A549 (cell line): Measurements from ENCODE around the gene ANKHD1. TPM values are rescaled to one million over a fixed set of nuclear protein-coding genes. Genes with fewer than 3 reads are reported as not detected.

Experiments
- ATAC-seq, 2 experiments: fragments of 200-7000 bp in 1 of 2; fragments of >200 bp in 1 of 2; cut with Nextera tagmentation in 1 of 2; cut with Tn5 transposase in 1 of 2; 3 replicates each; pipeline versions ENCODE4 v1.8.0 to v1.9.1; 2018 to 2020; ENCODE audit warnings: mild to moderate bottlenecking in 1 of 2, moderate library complexity in 1 of 2
- CTCF ChIA-PET: fragments of 300-600 bp; sonication (Branson Sonifier 250); formaldehyde crosslinking; extraction: SDS; loops from one replicate; lab custom pipeline; 2021; ENCODE audit warnings: antibody characterized with exemption, inconsistent platforms; lab: Yijun Ruan, JAX
- POLR2A ChIA-PET: fragments of 350-600 bp; formaldehyde crosslinking; extraction: SDS; loops from one replicate; lab custom pipeline; 2021; ENCODE audit warnings: antibody characterized with exemption, inconsistent platforms; lab: Yijun Ruan, JAX
- DNase-seq, 2 experiments: peaks; one replicate each; pipeline versions ENCODE4 v3.0.0 to v3.0.0-alpha.2; 2011 to 2016; ENCODE audit warnings: low read depth in 1 of 2, low spot score in 1 of 2
- FAIRE-seq: peaks from 2 replicates; lab custom pipeline; 2011; peaks lifted over from hg19 to GRCh38; lab: Jason Lieb, UNC
- H3K27ac ChIP-seq, 2 experiments: fragments of >200 bp; sonication (Bioruptor Twin); formaldehyde crosslinking; 3 replicates each; pipeline ENCODE4 v1.5.1; 2016 to 2017
- H3K4me1 ChIP-seq: fragments of >200 bp; sonication (Bioruptor Twin); formaldehyde crosslinking; 3 replicates; pipeline ENCODE4 v1.6.1; 2016
- H3K4me2 ChIP-seq: fragments of >200 bp; sonication (Bioruptor Twin); formaldehyde crosslinking; 3 replicates; pipeline ENCODE4 v1.6.1; 2016
- H3K4me3 ChIP-seq: fragments of >200 bp; sonication (Bioruptor Twin); formaldehyde crosslinking; 3 replicates; pipeline ENCODE4 v1.5.1; 2016
- H3K9me3 ChIP-seq: fragments of >200 bp; sonication (Bioruptor Twin); formaldehyde crosslinking; 3 replicates; pipeline ENCODE4 v1.6.1; 2016
- BCL3 ChIP-seq: fragments of >200 bp; sonication (Bioruptor Twin); formaldehyde crosslinking; IDR thresholded peaks from 3 replicates; pipeline ENCODE4 v1.6.1; 2016
- BHLHE40 ChIP-seq: IDR thresholded peaks from 2 replicates; pipeline ENCODE4 v1.6.1; 2012; ENCODE audit warnings: low read depth, low read length, inconsistent platforms
- CBX8 ChIP-seq: fragments of 200-600 bp; sonication (generic); IDR thresholded peaks from 2 replicates; pipeline ENCODE4 v1.6.1; 2016
- FOSL2 ChIP-seq, 2 experiments: fragments of 450-650 bp in 1 of 2; fragments of >200 bp in 1 of 2; sonication (Bioruptor Twin) in 1 of 2; formaldehyde crosslinking; IDR thresholded peaks; 2 replicates each; pipeline versions ENCODE4 v1.5.0 to v1.6.1; 2016 to 2020; ENCODE audit warnings: mild to moderate bottlenecking in 1 of 2, moderate library complexity in 1 of 2
- HES2 ChIP-seq: fragments of >200 bp; sonication (Bioruptor Twin); formaldehyde crosslinking; IDR thresholded peaks from 2 replicates; pipeline ENCODE4 v1.6.1; 2016
- HOXB13 ChIP-seq: fragments of 250-450 bp; sonication (Bioruptor Pico); IDR thresholded peaks from 2 replicates; pipeline ENCODE4 v1.5.0; 2020; ENCODE audit warnings: low read depth, mild to moderate bottlenecking, moderate library complexity
- HOXB5 ChIP-seq: fragments of 250-450 bp; sonication (Bioruptor Pico); IDR thresholded peaks from 2 replicates; pipeline ENCODE4 v1.5.0; 2020; ENCODE audit warnings: mild to moderate bottlenecking, moderate library complexity
- JUNB ChIP-seq: fragments of >200 bp; sonication (Bioruptor Twin); formaldehyde crosslinking; IDR thresholded peaks from 2 replicates; pipeline ENCODE4 v1.6.1; 2016
- KDM1A ChIP-seq: fragments of 200-600 bp; sonication (generic); IDR thresholded peaks from 2 replicates; pipeline ENCODE4 v1.6.1; 2016; ENCODE audit warnings: low read depth, mild to moderate bottlenecking
- MAFK ChIP-seq: fragments of 450-650 bp; IDR thresholded peaks from 2 replicates; pipeline ENCODE4 v1.6.1; 2014; ENCODE audit not compliant: partially characterized antibody
- MAX ChIP-seq: IDR thresholded peaks from 2 replicates; pipeline ENCODE4 v1.6.1; 2012
- PBX3 ChIP-seq: IDR thresholded peaks from 2 replicates; pipeline ENCODE4 v1.6.1; 2012
- PHF8 ChIP-seq: fragments of 200-600 bp; sonication (generic); IDR thresholded peaks from 2 replicates; pipeline ENCODE4 v1.6.1; 2016; ENCODE audit warnings: low read depth, mild to moderate bottlenecking, antibody characterized with exemption, moderate library complexity, borderline replicate concordance
- POLR2A ChIP-seq: IDR thresholded peaks from 2 replicates; pipeline ENCODE4 v1.6.1; 2012; ENCODE audit warnings: mild to moderate bottlenecking, low read length
- RCOR1 ChIP-seq: fragments of 150-350 bp; IDR thresholded peaks from 2 replicates; pipeline ENCODE4 v1.6.1; 2014; ENCODE audit warnings: antibody characterized with exemption, low read length, low read depth
- USF2 ChIP-seq: fragments of 450-650 bp; IDR thresholded peaks from 2 replicates; pipeline ENCODE4 v1.6.1; 2014; ENCODE audit warnings: antibody characterized with exemption
- WGBS: methylation state at CpG from one replicate; pipeline ENCODE4 v1.1.6; 2017; ENCODE audit errors: missing lambda C conversion rate; 5-methylcytosine and 5-hydroxymethylcytosine counted together
- polyA minus RNA-seq: library from RNA; depleted of rRNA, polyadenylated mRNA; stranded (reverse); fragments of >200 nt; gene quantifications from 2 replicates; pipeline ENCODE4 v1.2.3, GENCODE V29; 2011; rRNA and poly(A)+ RNA removed
- polyA plus RNA-seq, 4 experiments: library from polyadenylated mRNA; depleted of rRNA in 3 of 4; stranded (reverse); fragments of >200 nt; fragmentation: RNase III in 1 of 4; extraction: RNeasy Plus Mini Kit Qiagen cat#74134 plus additional on column Dnase treatment in 1 of 4; gene quantifications; 2 replicates in 3 of 4; 3 replicates in 1 of 4; pipeline ENCODE4 v1.2.3, GENCODE V29; 2011 to 2017

The ANKHD1 gene
- polyA plus RNA-seq (2011; rRNA removed) (94.1 and 111 TPM in 2 replicates), polyA plus RNA-seq (2017; fragmentation: RNase III; extraction: RNeasy Plus Mini Kit Qiagen cat#74134 plus additional on column Dnase treatment) (44.8 to 46.9 TPM (median 46.3 TPM) in 3 replicates), polyA minus RNA-seq (113 and 129 TPM in 2 replicates)
- polyA plus RNA-seq (2012; cell fraction: cytosol; rRNA removed): 25.2 and 28.8 TPM in 2 replicates
- polyA plus RNA-seq (2012; cell fraction: nucleus; rRNA removed): 42.9 and 52.2 TPM in 2 replicates

- ChIA-PET CTCF (interaction anchor here (0.9 to 1.5 kb wide), 5 partner anchors 22 to 157 kb away, joined by 3 to 4 read pairs (median 4); no protein-coding TSS in a partner anchor), POLR2A (interaction anchor here (0.6 to 2.7 kb wide), 15 partner anchors 9 to 317 kb away, joined by 3 to 15 read pairs (median 7); partner anchors contain the start of genes EIF4EBP3, HARS1, HARS2 and HBEGF)
- Histone ChIP-seq H3K4me2 (peak within 1 kb of the TSS; percentile 82), H3K9me3 (no peaks in the 10 kb centered on the region), H3K4me1 (peaks cover 37% of the 10 kb centered on the region), H3K27ac (peak within 1 kb of the TSS; percentile 91 to 95), H3K4me3 (peak within 1 kb of the TSS; percentile 65)
- DNase-seq (peak; percentile 97 to 100), ATAC-seq (peak; percentile 83 to 86), FAIRE-seq (peak; percentile 86)
- WGBS: 2% methylated on average over 48 of the region's 83 CpGs
- TF ChIP-seq PHF8: peak; percentile 67; the same call in 1 of the 2 replicates
- no peak for TF ChIP-seq HOXB5 (CRISPR knock-in tag)
- no peak for TF ChIP-seq FOSL2 (IDR thresholded peaks at IDR 0.05)
- no peak for TF ChIP-seq FOSL2 (CRISPR knock-in tag; IDR thresholded peaks at IDR 0.05)
- TF ChIP-seq HES2: no peak
- peak; percentile 52; the same call in 1 of the 2 replicates for TF ChIP-seq MAX
- peak; percentile 90 for TF ChIP-seq USF2
- no peak for TF ChIP-seq MAFK
- peak; percentile 100 for TF ChIP-seq PBX3
- TF ChIP-seq CBX8: no peak
- TF ChIP-seq HOXB13: no peak
- TF ChIP-seq POLR2A: peak; percentile 85
- 0 out of 3 replicates have a peak, but pooled peaks have one; percentile 40 for TF ChIP-seq BCL3
- TF ChIP-seq RCOR1: no peak
- TF ChIP-seq BHLHE40: peak; percentile 79
Observed at GRCh38 chr5:140401362-140402257, at the start of gene ANKHD1. Gene ANKHD1 (plus strand): TSS chr5:140401833. CDS start chr5:140401968, 135 bp downstream.

- TF ChIP-seq KDM1A (no peak), JUNB (no peak)
- FAIRE-seq: no peak
Observed at GRCh38 chr5:140355546-140355945, 46.1 kb upstream of the ANKHD1 start.

More at GRCh38 chr5:140355546-140355945, 46.1 kb upstream of the ANKHD1 start:
- Histone ChIP-seq H3K4me3 (no peak overlapping the region), H3K27ac (no peak overlapping the region), H3K4me1 (peaks cover 5% of the 10 kb centered on the region; the same call in 1 of the 3 replicates), H3K9me3 (no peaks in the 10 kb centered on the region), H3K4me2 (no peak overlapping the region)
- ATAC-seq: no peak
- ChIA-PET CTCF (interaction anchor here (0.9 to 36.9 kb wide), 6 partner anchors 7 to 365 kb away, joined by 3 to 1613 read pairs (median 16); partner anchors contain the start of genes HBEGF and SLC4A9), POLR2A (interaction anchor here (1.3 kb wide), 1 partner anchor 9 kb away, joined by 4 read pairs; the partner anchor contains the start of gene HBEGF)
- 80% methylated on average over 7 of the region's 7 CpGs for WGBS
- no peak for DNase-seq
